HCT116 (cell line): Measurements from ENCODE around the gene OXER1.

Experiments
- EZH2 ChIP-seq: fragments of 200-600 bp; sonication (generic); IDR thresholded peaks from 2 replicates; pipeline ENCODE4 v1.6.1; 2017; ENCODE audit warnings: antibody characterized with exemption, mixed run types
- JUND ChIP-seq: IDR thresholded peaks from 2 replicates; pipeline ENCODE4 v1.6.1; 2012
- POLR2A ChIP-seq: IDR thresholded peaks from 2 replicates; pipeline ENCODE4 v1.7.0; 2011; ENCODE audit warnings: borderline replicate concordance; ENCODE audit not compliant: insufficient read depth, insufficient read length; ENCODE audit errors: extremely low read depth
- POLR2AphosphoS5 ChIP-seq: IDR thresholded peaks from 2 replicates; pipeline ENCODE4 v1.6.1; 2011; ENCODE audit warnings: mild to moderate bottlenecking, low read depth, low read length, moderate library complexity
- RAD21 ChIP-seq: IDR thresholded peaks from 2 replicates; pipeline ENCODE4 v1.6.1; 2012; ENCODE audit warnings: low read depth, mild to moderate bottlenecking
- SIN3A ChIP-seq: IDR thresholded peaks from 2 replicates; pipeline ENCODE4 v1.6.1; 2012; ENCODE audit warnings: low read depth
- TCF7L2 ChIP-seq: IDR thresholded peaks from 2 replicates; pipeline ENCODE4 v1.7.0; 2011; ENCODE audit warnings: borderline replicate concordance, inconsistent platforms; ENCODE audit not compliant: insufficient read depth, insufficient read length; ENCODE audit errors: extremely low read depth
- ZFX ChIP-seq: fragments of 450-650 bp; IDR thresholded peaks from 2 replicates; pipeline ENCODE4 v1.6.1; 2017
- TF ChIP-seq, protein P1 (sequence below), 3 experiments: fragments of 200-600 bp in 1 of 3; sonication (generic) in 1 of 3; IDR thresholded peaks in 2 of 3; conservative IDR thresholded peaks in 1 of 3; 2 replicates each; pipeline ENCODE4 v1.5.1; 2012 to 2017; ENCODE audit warnings: low read depth in 2 of 3, low read length in 2 of 3, antibody characterized with exemption in 1 of 3, borderline replicate concordance in 1 of 3, control low read depth in 1 of 3, mild to moderate bottlenecking in 1 of 3, mixed read lengths in 1 of 3, mixed run types in 1 of 3, moderate library complexity in 1 of 3; ENCODE audit not compliant: insufficient read depth in 1 of 3
- TF ChIP-seq, protein P2 (sequence below): IDR thresholded peaks from 2 replicates; pipeline ENCODE4 v1.6.1; 2012
- TF ChIP-seq, protein P3 (sequence below): IDR thresholded peaks from 2 replicates; pipeline ENCODE4 v1.6.1; 2011; ENCODE audit warnings: mild to moderate bottlenecking, low read length, moderate library complexity; ENCODE audit not compliant: insufficient replicate concordance; ENCODE audit errors: extremely low read depth

DNA sequence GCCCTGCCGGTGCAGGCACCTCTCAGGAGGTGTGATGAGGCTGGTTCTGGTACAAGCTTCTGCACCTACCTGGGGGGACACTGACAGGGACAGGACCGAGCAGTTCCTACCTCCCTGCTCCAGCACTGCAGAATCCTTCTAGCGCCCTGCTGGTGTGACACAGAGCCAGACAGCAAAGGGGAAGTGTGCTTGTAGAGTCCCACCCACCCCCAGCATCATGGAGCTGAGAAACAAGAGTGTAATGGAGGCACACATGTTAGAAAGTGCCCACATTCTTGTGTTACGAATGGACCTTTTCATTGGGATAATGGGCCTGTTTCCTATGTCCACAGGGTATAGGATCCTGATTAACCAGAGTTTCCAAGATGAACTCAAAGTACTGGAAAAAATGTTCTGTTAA is 38.3 kb downstream of the OXER1 start:
- TF ChIP-seq, protein P1, sequence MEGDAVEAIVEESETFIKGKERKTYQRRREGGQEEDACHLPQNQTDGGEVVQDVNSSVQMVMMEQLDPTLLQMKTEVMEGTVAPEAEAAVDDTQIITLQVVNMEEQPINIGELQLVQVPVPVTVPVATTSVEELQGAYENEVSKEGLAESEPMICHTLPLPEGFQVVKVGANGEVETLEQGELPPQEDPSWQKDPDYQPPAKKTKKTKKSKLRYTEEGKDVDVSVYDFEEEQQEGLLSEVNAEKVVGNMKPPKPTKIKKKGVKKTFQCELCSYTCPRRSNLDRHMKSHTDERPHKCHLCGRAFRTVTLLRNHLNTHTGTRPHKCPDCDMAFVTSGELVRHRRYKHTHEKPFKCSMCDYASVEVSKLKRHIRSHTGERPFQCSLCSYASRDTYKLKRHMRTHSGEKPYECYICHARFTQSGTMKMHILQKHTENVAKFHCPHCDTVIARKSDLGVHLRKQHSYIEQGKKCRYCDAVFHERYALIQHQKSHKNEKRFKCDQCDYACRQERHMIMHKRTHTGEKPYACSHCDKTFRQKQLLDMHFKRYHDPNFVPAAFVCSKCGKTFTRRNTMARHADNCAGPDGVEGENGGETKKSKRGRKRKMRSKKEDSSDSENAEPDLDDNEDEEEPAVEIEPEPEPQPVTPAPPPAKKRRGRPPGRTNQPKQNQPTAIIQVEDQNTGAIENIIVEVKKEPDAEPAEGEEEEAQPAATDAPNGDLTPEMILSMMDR (IDR thresholded peaks at IDR 0.05 in 2 of 3, conservative IDR thresholded peaks at IDR 0.05 in 1 of 3; ENCODE audit: borderline replicate concordance in 1 of 3, insufficient read depth in 1 of 3, low read depth in 2 of 3, low read length in 2 of 3), result no peak
- TF ChIP-seq TCF7L2 (no peak), RAD21 (no peak), POLR2AphosphoS5 (no peak), EZH2 (no peak), ZFX (no peak), POLR2A (no peak), JUND (no peak), SIN3A (no peak)
- TF ChIP-seq, protein P2, sequence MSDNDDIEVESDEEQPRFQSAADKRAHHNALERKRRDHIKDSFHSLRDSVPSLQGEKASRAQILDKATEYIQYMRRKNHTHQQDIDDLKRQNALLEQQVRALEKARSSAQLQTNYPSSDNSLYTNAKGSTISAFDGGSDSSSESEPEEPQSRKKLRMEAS, result no peak
- TF ChIP-seq, protein P3, sequence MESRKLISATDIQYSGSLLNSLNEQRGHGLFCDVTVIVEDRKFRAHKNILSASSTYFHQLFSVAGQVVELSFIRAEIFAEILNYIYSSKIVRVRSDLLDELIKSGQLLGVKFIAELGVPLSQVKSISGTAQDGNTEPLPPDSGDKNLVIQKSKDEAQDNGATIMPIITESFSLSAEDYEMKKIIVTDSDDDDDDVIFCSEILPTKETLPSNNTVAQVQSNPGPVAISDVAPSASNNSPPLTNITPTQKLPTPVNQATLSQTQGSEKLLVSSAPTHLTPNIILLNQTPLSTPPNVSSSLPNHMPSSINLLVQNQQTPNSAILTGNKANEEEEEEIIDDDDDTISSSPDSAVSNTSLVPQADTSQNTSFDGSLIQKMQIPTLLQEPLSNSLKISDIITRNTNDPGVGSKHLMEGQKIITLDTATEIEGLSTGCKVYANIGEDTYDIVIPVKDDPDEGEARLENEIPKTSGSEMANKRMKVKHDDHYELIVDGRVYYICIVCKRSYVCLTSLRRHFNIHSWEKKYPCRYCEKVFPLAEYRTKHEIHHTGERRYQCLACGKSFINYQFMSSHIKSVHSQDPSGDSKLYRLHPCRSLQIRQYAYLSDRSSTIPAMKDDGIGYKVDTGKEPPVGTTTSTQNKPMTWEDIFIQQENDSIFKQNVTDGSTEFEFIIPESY, result no peak
